Skeletal muscle cell (primary cell): ENCODE data around the gene TRIM63.
"Not testable (repeated sequence)": the region's sequence is repeated elsewhere in the genome, so short reads cannot be mapped to it uniquely, and the experiment has no call there.

Experiments
- DNase-seq: peaks from one replicate; pipeline ENCODE4 v3.0.0-alpha.2; 2010; ENCODE audit warnings: low read depth
- H3K4me3 ChIP-seq: 2 replicates; pipeline ENCODE4 v1.5.1; 2011; ENCODE audit warnings: low read depth, mild to moderate bottlenecking, control low read depth, low read length, moderate library complexity

The TRIM63 gene

GRCh38 chr1:26067432-26067911, at the start of gene TRIM63:
TRIM63 (minus strand) TSS chr1:26067630; CDS start chr1:26067494, 136 bp downstream.
- peak; percentile 1 for DNase-seq
- no peak within 1 kb of the TSS for H3K4me3 ChIP-seq

GRCh38 chr1:26114165-26114927, 46.9 kb upstream of the TRIM63 start:
- no peak overlapping the region for H3K4me3 ChIP-seq
- no peak for DNase-seq

- DNase-seq, result no peak
- H3K4me3 ChIP-seq, result peak overlapping the region; percentile 97
Observed at GRCh38 chr1:26112407-26112775, 45.0 kb upstream of the TRIM63 start.

GRCh38 chr1:26111530-26112406, 44.3 kb upstream of the TRIM63 start, which contains the start of gene PDIK1L:
PDIK1L (plus strand) TSS chr1:26111824; CDS start chr1:26114309, 2,485 bp downstream.
- H3K4me3 ChIP-seq, result peak within 1 kb of the TSS; percentile 97
- DNase-seq, result peak; percentile 90

GRCh38 chr1:26110731-26111529, 43.5 kb upstream of the TRIM63 start:
- H3K4me3 ChIP-seq, result peak overlapping the region; percentile 97
- DNase-seq, result no peak

GRCh38 chr1:26109229-26110164, 42.1 kb upstream of the TRIM63 start:
- no peak for DNase-seq
- H3K4me3 ChIP-seq, result no peak overlapping the region

- H3K4me3 ChIP-seq, DNase-seq: not testable (repeated sequence)
Observed at GRCh38 chr1:26105226-26105548, 37.8 kb upstream of the TRIM63 start.

GRCh38 chr1:26102526-26102925, 35.1 kb upstream of the TRIM63 start:
- no peak for DNase-seq
- no peak overlapping the region for H3K4me3 ChIP-seq

GRCh38 chr1:26102119-26102518, 34.7 kb upstream of the TRIM63 start:
- H3K4me3 ChIP-seq, result no peak overlapping the region
- DNase-seq, result no peak

- not testable (repeated sequence) for DNase-seq
Observed at GRCh38 chr1:26100204-26100603, 32.8 kb upstream of the TRIM63 start.

GRCh38 chr1:26099780-26100179, 32.4 kb upstream of the TRIM63 start:
- H3K4me3 ChIP-seq, result no peak overlapping the region
- no peak for DNase-seq

More at GRCh38 chr1:26100204-26100603, 32.8 kb upstream of the TRIM63 start:
- H3K4me3 ChIP-seq, result not testable (repeated sequence)

- H3K4me3 ChIP-seq, result no peak overlapping the region
- DNase-seq, result no peak
Observed at GRCh38 chr1:26098602-26099001, 31.2 kb upstream of the TRIM63 start.

- no peak overlapping the region for H3K4me3 ChIP-seq
- no peak for DNase-seq
Observed at GRCh38 chr1:26097696-26098095, 30.3 kb upstream of the TRIM63 start.

- no peak overlapping the region for H3K4me3 ChIP-seq
- no peak for DNase-seq
Observed at GRCh38 chr1:26096471-26096870, 29.0 kb upstream of the TRIM63 start.

GRCh38 chr1:26094677-26095383, 27.4 kb upstream of the TRIM63 start:
- no peak overlapping the region for H3K4me3 ChIP-seq
- DNase-seq, result no peak

- no peak for DNase-seq
- H3K4me3 ChIP-seq, result no peak overlapping the region
Observed at GRCh38 chr1:26094076-26094669, 26.7 kb upstream of the TRIM63 start.

- H3K4me3 ChIP-seq, DNase-seq: not testable (repeated sequence)
Observed at GRCh38 chr1:26093569-26093968, 26.1 kb upstream of the TRIM63 start.

- no peak overlapping the region for H3K4me3 ChIP-seq
- no peak for DNase-seq
Observed at GRCh38 chr1:26092422-26092821, 25.0 kb upstream of the TRIM63 start.
